Mesendoderm (in vitro differentiated cells): ENCODE data around the gene SMYD3.
"Not testable (repeated sequence)": the region's sequence is repeated elsewhere in the genome, so short reads cannot be mapped to it uniquely, and the experiment has no call there.

ENCODE experiments used
- DNase-seq: peaks from one replicate; pipeline ENCODE4 v3.0.0; 2013
- H2AK5ac ChIP-seq: 2 replicates; pipeline ENCODE4 v1.6.1; 2013; ENCODE audit warnings: low read length, inconsistent platforms
- H2BK120ac ChIP-seq: 2 replicates; pipeline ENCODE4 v1.6.1; 2013; ENCODE audit warnings: low read depth, mild to moderate bottlenecking, low read length, moderate library complexity, mixed read lengths
- H2BK15ac ChIP-seq: replicated peaks from 2 replicates; pipeline ENCODE4 v1.6.1; 2013; ENCODE audit warnings: low read depth, mild to moderate bottlenecking, moderate library complexity
- H2BK5ac ChIP-seq: 2 replicates; pipeline ENCODE4 v1.6.1; 2013; ENCODE audit warnings: low read length, inconsistent platforms
- H3K18ac ChIP-seq: 2 replicates; pipeline ENCODE4 v1.6.1; 2013; ENCODE audit warnings: mild to moderate bottlenecking, low read length, mixed read lengths
- H3K23ac ChIP-seq: one replicate; pipeline ENCODE4 v1.6.1; 2013; ENCODE audit warnings: low read length
- H3K27ac ChIP-seq: 2 replicates; pipeline ENCODE4 v1.5.1; 2013; ENCODE audit warnings: low read depth, mild to moderate bottlenecking, inconsistent platforms, low read length, moderate library complexity
- H3K27me3 ChIP-seq: 2 replicates; pipeline ENCODE4 v1.6.1; 2013; ENCODE audit warnings: low read length, control low read depth, mild to moderate bottlenecking, inconsistent platforms; ENCODE audit not compliant: insufficient read depth, poor library complexity
- H3K36me3 ChIP-seq: 2 replicates; pipeline ENCODE4 v1.6.1; 2013; ENCODE audit warnings: low read length, inconsistent platforms; ENCODE audit not compliant: control insufficient read depth, insufficient read depth
- H3K4ac ChIP-seq: one replicate; pipeline ENCODE4 v1.6.1; 2013; ENCODE audit warnings: low read depth, mild to moderate bottlenecking, low read length, moderate library complexity
- H3K4me1 ChIP-seq: 2 replicates; pipeline ENCODE4 v1.6.1; 2013; ENCODE audit warnings: low read depth, low read length, inconsistent platforms; ENCODE audit not compliant: control insufficient read depth
- H3K4me2 ChIP-seq: 2 replicates; pipeline ENCODE4 v1.6.1; 2013; ENCODE audit warnings: low read length
- H3K4me3 ChIP-seq: 2 replicates; pipeline ENCODE4 v1.5.1; 2013; ENCODE audit warnings: mild to moderate bottlenecking, low read length
- H3K56ac ChIP-seq: one replicate; pipeline ENCODE4 v1.6.1; 2013; ENCODE audit warnings: low read length
- H3K79me1 ChIP-seq: 2 replicates; pipeline ENCODE4 v1.6.1; 2013; ENCODE audit warnings: low read length, inconsistent platforms
- H3K79me2 ChIP-seq: 2 replicates; pipeline ENCODE4 v1.6.1; 2013; ENCODE audit warnings: mild to moderate bottlenecking, low read length; ENCODE audit not compliant: control insufficient read depth, insufficient read depth
- H3K9ac ChIP-seq: 2 replicates; pipeline ENCODE4 v1.6.1; 2013; ENCODE audit warnings: low read length, inconsistent platforms
- H4K5ac ChIP-seq: one replicate; pipeline ENCODE4 v1.6.1; 2013; ENCODE audit warnings: low read length
- H4K8ac ChIP-seq: one replicate; pipeline ENCODE4 v1.6.1; 2013; ENCODE audit warnings: low read depth, mild to moderate bottlenecking, control low read depth, low read length, moderate library complexity
- WGBS: extraction: QIAGEN DNeasy Blood & Tissue Kit; methylation state at CpG from one replicate; pipeline ENCODE4 v1.1.7; 2013; ENCODE audit warnings: low lambda C conversion rate, missing lambda C conversion rate; ENCODE audit not compliant: insufficient coverage; ENCODE audit errors: extremely low coverage; 5-methylcytosine and 5-hydroxymethylcytosine counted together

Gene SMYD3

GRCh38 chr1:245823408-245824147 lies 683.5 kb downstream of the SMYD3 start:
- no peak overlapping the region for H3K27ac ChIP-seq
- no peak overlapping the region for H3K4ac ChIP-seq
- DNase-seq = no peak
- no peaks in the 10 kb centered on the region for H3K36me3 ChIP-seq
- H3K79me1 ChIP-seq = no peaks in the 10 kb centered on the region
- no peak overlapping the region for H3K4me2 ChIP-seq
- H2BK15ac ChIP-seq = no peak overlapping the region
- no peaks in the 10 kb centered on the region for H3K27me3 ChIP-seq
- H2BK5ac ChIP-seq = no peak overlapping the region
- H3K79me2 ChIP-seq = no peaks in the 10 kb centered on the region
- no peaks in the 10 kb centered on the region for H3K4me1 ChIP-seq
- no peak overlapping the region for H4K8ac ChIP-seq
- WGBS = no CpG with 5 or more reads among the region's 13 CpGs
- H3K23ac ChIP-seq = no peak overlapping the region
- no peak overlapping the region for H3K18ac ChIP-seq
- H2BK120ac ChIP-seq = no peak overlapping the region
- H3K4me3 ChIP-seq = no peak overlapping the region
- H3K56ac ChIP-seq = no peak overlapping the region
- H2AK5ac ChIP-seq = no peak overlapping the region
- no peak overlapping the region for H3K9ac ChIP-seq
- H4K5ac ChIP-seq = no peak overlapping the region

GRCh38 chr1:245822996-245823395 lies 684.1 kb downstream of the SMYD3 start:
- Histone ChIP-seq H3K23ac (no peak overlapping the region), H4K5ac (no peak overlapping the region), H2BK120ac (no peak overlapping the region), H4K8ac (no peak overlapping the region), H3K79me2 (no peaks in the 10 kb centered on the region), H3K9ac (no peak overlapping the region), H3K4ac (no peak overlapping the region), H3K56ac (no peak overlapping the region), H3K27ac (no peak overlapping the region), H3K4me3 (no peak overlapping the region), H3K36me3 (no peaks in the 10 kb centered on the region), H3K27me3 (no peaks in the 10 kb centered on the region), H3K18ac (no peak overlapping the region), H2BK5ac (no peak overlapping the region), H3K4me2 (no peak overlapping the region), H2BK15ac (no peak overlapping the region), H2AK5ac (no peak overlapping the region), H3K79me1 (no peaks in the 10 kb centered on the region), H3K4me1 (no peaks in the 10 kb centered on the region)
- DNase-seq = peak; percentile 49
- no CpG with 5 or more reads among the region's 11 CpGs for WGBS

GRCh38 chr1:245818363-245818762 lies 688.7 kb downstream of the SMYD3 start:
- H3K79me1 ChIP-seq, H3K4ac ChIP-seq, H2BK120ac ChIP-seq, H3K36me3 ChIP-seq, DNase-seq, H3K4me2 ChIP-seq, H3K9ac ChIP-seq, H3K4me1 ChIP-seq, H3K27ac ChIP-seq, H2BK15ac ChIP-seq, H4K5ac ChIP-seq, H2BK5ac ChIP-seq, H3K23ac ChIP-seq, H3K56ac ChIP-seq, H3K79me2 ChIP-seq, H2AK5ac ChIP-seq, H3K27me3 ChIP-seq, H3K18ac ChIP-seq, H3K4me3 ChIP-seq, H4K8ac ChIP-seq: not testable (repeated sequence)
- WGBS = no CpG with 5 or more reads among the region's 6 CpGs

GRCh38 chr1:245816496-245816895 lies 690.6 kb downstream of the SMYD3 start:
- H3K36me3 ChIP-seq, H3K23ac ChIP-seq, H3K9ac ChIP-seq, H4K5ac ChIP-seq, H2AK5ac ChIP-seq, H3K4me1 ChIP-seq, H2BK5ac ChIP-seq, H3K4me2 ChIP-seq, H3K4ac ChIP-seq, DNase-seq, H3K56ac ChIP-seq, H3K18ac ChIP-seq, H3K27me3 ChIP-seq, H2BK120ac ChIP-seq, H4K8ac ChIP-seq, H3K27ac ChIP-seq, H2BK15ac ChIP-seq, H3K79me1 ChIP-seq, H3K79me2 ChIP-seq, H3K4me3 ChIP-seq: not testable (repeated sequence)
- no CpG with 5 or more reads among the region's 24 CpGs for WGBS

- WGBS = no CpG with 5 or more reads among the region's 10 CpGs
- no peak overlapping the region for H2BK120ac ChIP-seq
- no peak overlapping the region for H3K18ac ChIP-seq
- H2AK5ac ChIP-seq = no peak overlapping the region
- no peak overlapping the region for H3K4me2 ChIP-seq
- no peak overlapping the region for H4K8ac ChIP-seq
- H3K56ac ChIP-seq = no peak overlapping the region
- H3K23ac ChIP-seq = no peak overlapping the region
- H3K4me1 ChIP-seq = no peaks in the 10 kb centered on the region
- H3K79me2 ChIP-seq = no peaks in the 10 kb centered on the region
- DNase-seq = no peak
- no peak overlapping the region for H3K9ac ChIP-seq
- no peak overlapping the region for H3K4me3 ChIP-seq
- H3K27ac ChIP-seq = no peak overlapping the region
- no peak overlapping the region for H2BK5ac ChIP-seq
- no peaks in the 10 kb centered on the region for H3K79me1 ChIP-seq
- no peak overlapping the region for H4K5ac ChIP-seq
- no peaks in the 10 kb centered on the region for H3K36me3 ChIP-seq
- no peak overlapping the region for H2BK15ac ChIP-seq
- no peaks in the 10 kb centered on the region for H3K27me3 ChIP-seq
- H3K4ac ChIP-seq = no peak overlapping the region
Observed at GRCh38 chr1:245814651-245815050, 692.4 kb downstream of the SMYD3 start.

GRCh38 chr1:245812278-245812677 lies 694.8 kb downstream of the SMYD3 start:
- Histone ChIP-seq H3K18ac (no peak overlapping the region), H4K8ac (no peak overlapping the region), H3K56ac (no peak overlapping the region), H4K5ac (no peak overlapping the region), H3K79me2 (no peaks in the 10 kb centered on the region), H3K27me3 (no peaks in the 10 kb centered on the region), H3K27ac (no peak overlapping the region), H3K4me3 (no peak overlapping the region), H3K23ac (no peak overlapping the region), H3K36me3 (no peaks in the 10 kb centered on the region), H2AK5ac (no peak overlapping the region), H3K79me1 (no peaks in the 10 kb centered on the region), H3K4me2 (no peak overlapping the region), H2BK5ac (no peak overlapping the region), H2BK120ac (no peak overlapping the region), H3K4ac (no peak overlapping the region), H2BK15ac (no peak overlapping the region), H3K4me1 (no peaks in the 10 kb centered on the region), H3K9ac (no peak overlapping the region)
- DNase-seq = no peak
- no CpG with 5 or more reads among the region's 6 CpGs for WGBS
